Stimulated activated CD8-positive, alpha-beta memory T cell treated with anti-CD3 and anti-CD28 coated beads, Interleukin-7, amount 100 ng/mL, for 24 hours (primary cell): Measurements from ENCODE around the gene DENND1A.
"Not testable (repeated sequence)": the region's sequence is repeated elsewhere in the genome, so short reads cannot be mapped to it uniquely, and the experiment has no call there.

ENCODE experiments used
- DNase-seq: peaks from one replicate; pipeline ENCODE4 v3.0.0-alpha.2; 2020; ENCODE audit warnings: low read depth

DENND1A gene

DNA sequence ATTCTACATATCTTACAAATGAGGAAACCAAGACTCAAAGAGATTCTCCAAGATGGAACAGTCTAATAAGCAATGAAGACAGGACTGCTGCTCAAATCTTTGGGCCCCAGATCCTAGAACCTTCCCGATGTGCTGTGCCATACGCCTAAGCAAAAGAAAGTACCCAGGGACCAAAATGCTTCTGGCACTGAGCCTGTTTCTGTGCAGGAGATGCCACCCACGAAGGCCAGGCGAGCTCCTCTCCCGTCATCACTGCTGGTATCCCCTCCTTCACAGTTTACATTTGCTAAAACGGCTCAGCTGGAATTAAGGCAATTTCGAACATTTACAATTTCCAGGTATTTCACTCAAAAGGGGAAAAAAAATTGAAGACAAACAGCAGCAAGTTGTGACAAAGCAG lies 277.5 kb downstream of the DENND1A start:
- DNase-seq = no peak

GRCh38 chr9:123651871-123652270 lies 278.1 kb downstream of the DENND1A start:
- no peak for DNase-seq

DNA sequence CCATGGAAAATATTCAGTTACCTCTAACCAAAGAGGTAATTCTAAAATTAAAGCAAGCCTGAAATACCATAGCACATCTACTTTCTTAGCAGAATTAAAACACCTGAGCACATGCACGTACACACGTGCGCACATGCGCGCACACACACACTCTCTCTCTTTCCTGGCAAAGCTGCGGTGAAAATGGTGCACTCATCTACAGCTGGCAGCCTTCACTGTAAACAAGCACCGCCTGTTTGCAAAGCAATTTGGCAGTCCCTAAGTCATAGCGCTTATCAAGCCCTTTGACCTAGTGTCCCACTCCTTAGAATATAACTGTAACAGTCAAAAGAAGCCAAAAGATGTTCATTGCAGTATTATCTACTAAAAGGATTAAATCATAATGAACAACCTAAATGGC lies 278.7 kb downstream of the DENND1A start:
- DNase-seq = no peak

- DNase-seq = no peak
Measured at GRCh38 chr9:123649909-123650308, 280.0 kb downstream of the DENND1A start.

DNA sequence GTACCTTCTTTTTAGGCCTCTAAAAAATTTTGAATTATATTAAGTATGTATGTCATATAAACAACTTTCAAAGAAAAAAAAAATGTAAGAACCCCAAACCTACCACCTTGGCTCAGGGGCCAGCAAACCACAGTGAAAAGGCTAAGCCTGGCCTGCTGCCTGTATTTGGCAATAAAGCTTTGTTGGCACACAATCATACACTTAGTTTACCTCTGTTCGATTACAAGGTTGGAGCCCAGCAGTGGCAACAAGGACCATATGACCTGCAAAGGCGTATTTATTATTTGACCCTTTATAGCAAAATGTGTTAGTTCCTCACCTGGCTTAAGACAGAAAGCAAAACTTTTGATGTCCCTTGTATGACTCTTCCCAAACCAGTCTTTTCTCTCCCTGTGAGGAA lies 282.8 kb downstream of the DENND1A start:
- no peak for DNase-seq

DNA sequence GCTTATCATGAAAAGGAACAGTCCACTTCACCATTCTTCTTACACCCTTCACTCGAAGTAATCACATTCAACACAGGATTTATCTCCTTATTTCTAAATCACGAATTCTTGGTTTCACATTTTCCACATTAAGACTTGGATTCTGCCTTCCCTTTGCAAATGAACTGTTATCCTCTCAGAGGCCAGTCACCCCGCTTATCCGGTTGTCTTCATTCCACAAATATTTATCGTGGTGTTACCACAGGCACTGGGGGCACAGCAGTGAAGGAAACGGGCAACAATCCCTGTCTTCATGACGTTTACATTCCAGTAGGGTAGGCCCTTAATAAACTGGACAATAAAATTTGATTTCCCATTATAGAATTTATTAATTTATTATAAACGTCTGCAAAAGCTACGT lies 284.2 kb downstream of the DENND1A start:
- DNase-seq = no peak

- no peak for DNase-seq
Measured at GRCh38 chr9:123645126-123645525, 284.8 kb downstream of the DENND1A start.

- no peak for DNase-seq
Measured at GRCh38 chr9:123643518-123643917, 286.4 kb downstream of the DENND1A start.

DNA sequence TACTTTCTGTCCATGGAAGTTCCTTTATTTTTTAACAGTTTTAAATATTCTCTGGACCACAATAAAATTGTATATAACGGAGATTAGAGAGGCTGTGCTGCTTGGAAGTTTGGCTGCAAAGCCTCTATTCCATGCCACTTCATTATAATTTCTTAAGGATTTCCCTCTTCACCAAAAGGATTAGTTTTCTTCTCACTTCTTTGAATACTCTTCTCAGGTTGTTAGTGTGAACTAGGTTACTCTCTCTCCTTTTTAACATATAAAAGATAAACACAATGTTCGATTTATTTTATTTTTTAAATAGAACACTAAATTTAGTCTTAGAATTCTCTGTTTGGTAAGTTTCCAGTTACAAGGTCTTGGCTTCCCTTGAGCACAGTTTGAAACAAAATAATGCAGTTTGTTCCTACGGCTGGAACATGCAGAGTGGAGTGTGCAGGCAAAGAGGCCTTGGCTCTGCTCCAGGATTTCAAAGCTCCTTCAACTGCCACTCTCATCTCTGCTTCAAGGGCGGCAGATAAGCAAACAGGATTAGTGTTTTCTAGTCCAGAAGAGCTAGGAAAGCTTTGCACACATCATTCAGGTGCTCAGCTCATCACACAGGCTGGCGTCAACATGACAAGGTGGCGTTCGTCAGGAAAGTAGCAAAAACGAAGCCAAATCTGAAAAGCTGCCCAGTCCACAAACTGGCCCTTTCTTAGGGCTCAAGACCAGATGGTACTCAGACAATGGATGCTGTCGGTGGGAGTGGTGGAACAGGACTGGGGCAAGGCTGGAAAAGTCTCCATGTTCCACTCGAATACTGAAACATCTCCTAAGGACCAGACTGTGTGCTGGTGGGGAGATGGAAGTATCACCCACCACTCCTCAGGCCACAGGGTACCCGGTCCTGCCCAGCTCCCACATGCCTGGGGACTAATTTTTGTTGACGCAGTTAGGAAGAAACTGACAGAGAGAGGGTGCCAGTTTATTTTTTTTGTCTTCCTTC lies 287.3 kb downstream of the DENND1A start:
- DNase-seq = no peak

DNA sequence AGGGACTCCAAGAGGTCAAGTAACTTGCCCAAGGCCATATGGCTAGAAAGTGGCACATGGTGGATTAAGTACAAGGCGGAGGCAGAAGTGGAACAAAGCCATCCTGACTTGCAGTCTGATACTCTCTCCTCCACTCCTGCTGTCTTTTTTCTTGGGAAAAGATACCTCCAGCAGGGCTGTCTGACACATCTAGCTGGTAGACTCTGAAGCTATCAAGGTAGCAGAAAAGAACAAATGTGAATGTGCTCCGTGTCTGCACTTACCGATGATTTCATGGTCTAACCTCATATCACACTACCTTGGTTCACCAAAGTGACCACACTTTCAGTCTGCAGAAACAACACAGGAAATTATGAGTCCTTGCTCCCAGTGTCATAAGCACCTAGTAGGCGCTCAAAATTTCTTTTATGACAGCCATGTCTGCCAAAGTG lies 289.1 kb downstream of the DENND1A start:
- DNase-seq = no peak

DNA sequence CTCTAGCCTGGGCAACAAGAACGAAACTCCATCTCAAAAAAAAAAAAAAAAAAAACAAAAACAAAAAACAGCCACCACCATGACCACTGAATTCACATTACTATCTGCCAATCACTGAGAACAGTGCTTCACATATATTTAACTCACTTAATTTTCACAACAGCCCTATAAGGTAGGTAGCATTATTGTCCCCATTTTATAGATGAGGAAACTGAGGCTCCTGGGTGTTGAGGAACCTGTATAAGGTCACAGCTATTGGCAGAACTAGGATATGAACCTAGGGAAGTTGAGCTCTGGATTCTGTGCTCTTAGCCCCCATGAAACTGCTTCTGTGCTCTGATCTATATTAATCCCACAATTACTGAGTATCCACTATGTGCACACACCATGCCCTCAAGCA lies 290.2 kb downstream of the DENND1A start:
- no peak for DNase-seq

GRCh38 chr9:123637945-123638634 lies 291.8 kb downstream of the DENND1A start:
- no peak for DNase-seq

GRCh38 chr9:123637606-123637944 lies 292.4 kb downstream of the DENND1A start:
- DNase-seq = no peak

- not testable (repeated sequence) for DNase-seq
Measured at GRCh38 chr9:123636805-123637204, 293.1 kb downstream of the DENND1A start.

- no peak for DNase-seq
Measured at GRCh38 chr9:123631862-123632261, 298.1 kb downstream of the DENND1A start.

- no peak for DNase-seq
Measured at GRCh38 chr9:123630233-123630632, 299.7 kb downstream of the DENND1A start.

GRCh38 chr9:123629531-123629930 lies 300.4 kb downstream of the DENND1A start:
- DNase-seq = no peak

GRCh38 chr9:123622711-123623241 lies 307.1 kb downstream of the DENND1A start:
- DNase-seq = no peak

- no peak for DNase-seq
Measured at GRCh38 chr9:123620239-123620638, 309.7 kb downstream of the DENND1A start.

GRCh38 chr9:123617952-123618678 lies 311.8 kb downstream of the DENND1A start:
- DNase-seq = no peak

- no peak for DNase-seq
Measured at GRCh38 chr9:123617286-123617685, 312.6 kb downstream of the DENND1A start.

DNA sequence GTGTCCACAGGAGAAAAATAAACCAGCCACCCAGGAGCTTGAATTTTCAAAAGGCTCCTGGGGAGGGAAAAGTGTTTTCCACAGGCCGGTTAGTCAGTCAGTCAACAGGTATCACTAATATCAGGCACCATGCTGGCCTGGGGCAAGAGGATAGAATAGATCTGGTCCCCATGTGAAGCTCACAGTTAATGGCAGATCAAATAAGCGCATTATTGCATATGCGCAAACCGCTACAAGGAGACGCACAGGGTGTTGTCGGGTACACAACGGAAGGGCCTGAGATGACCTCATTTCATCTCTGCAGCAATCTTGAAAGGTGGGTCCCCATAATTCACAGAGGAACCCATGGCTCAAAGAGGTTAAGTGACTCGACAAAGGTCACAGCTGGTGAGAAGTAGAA lies 313.2 kb downstream of the DENND1A start:
- DNase-seq = no peak
